ENCODE results near the gene PRKG2.

The PRKG2 gene

DNA sequence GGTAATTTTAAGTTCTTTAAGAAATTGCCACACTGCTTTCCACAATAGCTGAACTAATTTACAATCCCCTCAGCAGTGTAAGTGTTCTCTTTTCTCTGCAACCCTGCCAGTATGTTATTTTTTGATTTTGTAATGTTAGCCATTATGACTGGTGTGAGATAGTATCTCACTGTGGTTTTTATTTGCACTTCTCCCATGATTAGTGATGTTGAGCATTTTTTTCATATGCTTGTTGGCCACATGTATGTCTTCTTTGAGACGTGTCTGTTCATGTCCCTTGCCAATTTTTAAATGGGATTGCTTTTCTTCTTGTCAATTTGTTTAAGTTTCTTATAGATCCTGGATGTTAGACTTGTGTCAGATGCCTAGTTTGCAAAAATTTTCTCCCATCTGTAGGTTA, 98.5 kb downstream of the PRKG2 start:
- no peaks in the 10 kb centered on the region for H3K9me3 ChIP-seq (ENCODE audit: control insufficient read depth in 5 of 5, low read length in 5 of 5)
- no peak overlapping the region for H3K9ac ChIP-seq (ENCODE audit: low read length in 5 of 5)
- H3K4me1 ChIP-seq (ENCODE audit: control insufficient read depth in 5 of 5, insufficient read depth in 5 of 5, low read length in 5 of 5): no peaks in the 10 kb centered on the region
- no peaks in the 10 kb centered on the region for H3K36me3 ChIP-seq (ENCODE audit: control insufficient read depth in 5 of 5, insufficient read depth in 5 of 5, low read length in 5 of 5)
- no peaks in the 10 kb centered on the region for H3K27me3 ChIP-seq (ENCODE audit: control insufficient read depth in 5 of 5, insufficient read depth in 4 of 5, low read length in 5 of 5)
- H3K27ac ChIP-seq (ENCODE audit: low read depth, low read length): no peak overlapping the region
- H3K4me3 ChIP-seq (ENCODE audit: low read depth in 1 of 5, low read length in 5 of 5): no peak overlapping the region

DNA sequence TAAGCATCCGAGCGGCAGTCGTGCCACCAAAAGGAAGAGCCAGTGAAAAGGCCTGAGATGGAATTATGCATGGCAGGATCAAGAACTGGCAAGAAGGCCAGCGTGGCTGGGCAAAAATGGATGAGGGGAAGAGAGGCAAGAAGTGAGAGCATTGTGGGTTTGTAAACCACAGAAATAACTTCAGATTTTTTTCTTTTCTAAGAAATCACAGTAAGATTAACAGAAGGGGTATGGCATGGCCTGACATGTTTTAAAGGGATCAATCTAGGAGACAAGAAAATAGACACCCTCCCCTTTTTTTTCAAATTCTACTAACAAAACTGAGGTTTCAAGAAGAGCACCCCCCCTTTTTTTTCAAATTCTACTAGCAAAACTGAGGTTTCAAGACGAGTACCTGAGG, 102.0 kb downstream of the PRKG2 start:
- Histone ChIP-seq H3K36me3 (ENCODE audit: control insufficient read depth in 5 of 5, insufficient read depth in 5 of 5, low read length in 5 of 5) (no peaks in the 10 kb centered on the region), H3K27ac (ENCODE audit: low read depth, low read length) (no peak overlapping the region), H3K9ac (ENCODE audit: low read length in 5 of 5) (no peak overlapping the region), H3K4me3 (ENCODE audit: low read depth in 1 of 5, low read length in 5 of 5) (no peak overlapping the region), H3K4me1 (ENCODE audit: control insufficient read depth in 5 of 5, insufficient read depth in 5 of 5, low read length in 5 of 5) (no peaks in the 10 kb centered on the region), H3K27me3 (ENCODE audit: control insufficient read depth in 5 of 5, insufficient read depth in 4 of 5, low read length in 5 of 5) (no peaks in the 10 kb centered on the region), H3K9me3 (ENCODE audit: control insufficient read depth in 5 of 5, low read length in 5 of 5) (no peaks in the 10 kb centered on the region)

- Histone ChIP-seq H3K4me1 (ENCODE audit: control insufficient read depth in 5 of 5, insufficient read depth in 5 of 5, low read length in 5 of 5) (no peaks in the 10 kb centered on the region), H3K9me3 (ENCODE audit: control insufficient read depth in 5 of 5, low read length in 5 of 5) (no peaks in the 10 kb centered on the region), H3K27ac (ENCODE audit: low read depth, low read length) (no peak overlapping the region), H3K27me3 (ENCODE audit: control insufficient read depth in 5 of 5, insufficient read depth in 4 of 5, low read length in 5 of 5) (no peaks in the 10 kb centered on the region), H3K9ac (ENCODE audit: low read length in 5 of 5) (no peak overlapping the region), H3K36me3 (ENCODE audit: control insufficient read depth in 5 of 5, insufficient read depth in 5 of 5, low read length in 5 of 5) (no peaks in the 10 kb centered on the region), H3K4me3 (ENCODE audit: low read depth in 1 of 5, low read length in 5 of 5) (no peak overlapping the region)
These were observed 105.7 kb downstream of the PRKG2 start for GRCh38 chr4:81109356-81109755.

DNA sequence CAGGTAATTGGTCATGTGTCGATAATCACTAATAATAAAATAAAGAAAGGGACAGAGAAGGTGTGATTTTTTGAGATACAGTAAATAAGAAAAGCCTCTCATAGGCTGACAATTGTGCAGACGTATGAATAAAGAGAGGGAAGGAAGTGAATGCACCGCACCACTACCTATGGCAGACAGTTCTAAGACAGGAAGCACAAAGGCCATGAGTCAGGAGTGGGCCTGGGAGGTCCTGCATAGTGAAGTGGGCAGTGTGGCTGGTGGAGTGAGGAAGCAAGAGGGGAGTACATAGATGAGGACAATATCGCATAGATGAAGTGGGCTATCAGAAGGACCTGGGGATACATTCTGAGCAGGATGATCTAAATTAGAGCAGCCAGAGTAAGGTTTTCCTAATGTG, 108.9 kb downstream of the PRKG2 start:
- no peak overlapping the region for H3K27ac ChIP-seq (ENCODE audit: low read depth, low read length)
- no peaks in the 10 kb centered on the region for H3K27me3 ChIP-seq (ENCODE audit: control insufficient read depth in 5 of 5, insufficient read depth in 4 of 5, low read length in 5 of 5)

GRCh38 chr4:81102107-81102506, 112.9 kb downstream of the PRKG2 start:
- Histone ChIP-seq H3K27me3 (ENCODE audit: control insufficient read depth in 5 of 5, insufficient read depth in 4 of 5, low read length in 5 of 5) (no peaks in the 10 kb centered on the region), H3K4me1 (ENCODE audit: control insufficient read depth in 5 of 5, insufficient read depth in 5 of 5, low read length in 5 of 5) (no peaks in the 10 kb centered on the region), H3K9ac (ENCODE audit: low read length in 5 of 5) (no peak overlapping the region), H3K4me3 (ENCODE audit: low read depth in 1 of 5, low read length in 5 of 5) (no peak overlapping the region), H3K9me3 (ENCODE audit: control insufficient read depth in 5 of 5, low read length in 5 of 5) (no peaks in the 10 kb centered on the region), H3K36me3 (ENCODE audit: control insufficient read depth in 5 of 5, insufficient read depth in 5 of 5, low read length in 5 of 5) (no peaks in the 10 kb centered on the region), H3K27ac (ENCODE audit: low read depth, low read length) (no peak overlapping the region)

More for the DNA sequence above, 108.9 kb downstream of the PRKG2 start:
- H3K4me3 ChIP-seq (ENCODE audit: low read depth in 1 of 5, low read length in 5 of 5): no peak overlapping the region
- H3K9me3 ChIP-seq (ENCODE audit: control insufficient read depth in 5 of 5, low read length in 5 of 5): no peaks in the 10 kb centered on the region
- H3K4me1 ChIP-seq (ENCODE audit: control insufficient read depth in 5 of 5, insufficient read depth in 5 of 5, low read length in 5 of 5): no peaks in the 10 kb centered on the region
- no peaks in the 10 kb centered on the region for H3K36me3 ChIP-seq (ENCODE audit: control insufficient read depth in 5 of 5, insufficient read depth in 5 of 5, low read length in 5 of 5)
- no peak overlapping the region for H3K9ac ChIP-seq (ENCODE audit: low read length in 5 of 5)

DNA sequence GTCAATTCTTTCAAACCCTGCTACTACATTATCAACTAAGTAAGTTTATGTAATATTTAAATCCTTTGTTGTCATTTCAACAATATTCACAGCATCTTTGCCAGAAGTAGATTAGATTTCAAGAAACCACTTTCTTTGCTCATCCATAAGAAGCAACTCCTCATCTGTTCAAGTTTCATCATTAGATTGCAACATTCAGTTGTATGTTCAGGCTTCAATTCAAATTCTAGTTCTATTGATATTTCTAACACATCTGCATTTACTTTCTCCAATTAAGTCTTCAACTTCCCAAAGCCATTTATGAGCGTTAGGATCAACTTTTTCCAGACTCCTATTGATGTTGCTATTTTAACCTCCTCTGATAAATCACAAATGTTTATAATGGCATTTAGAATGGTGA, 118.5 kb downstream of the PRKG2 start:
- Histone ChIP-seq H3K27ac (ENCODE audit: low read depth, low read length) (no peak overlapping the region), H3K4me3 (ENCODE audit: low read depth in 1 of 5, low read length in 5 of 5) (no peak overlapping the region), H3K9ac (ENCODE audit: low read length in 5 of 5) (no peak overlapping the region), H3K36me3 (ENCODE audit: control insufficient read depth in 5 of 5, insufficient read depth in 5 of 5, low read length in 5 of 5) (no peaks in the 10 kb centered on the region), H3K4me1 (ENCODE audit: control insufficient read depth in 5 of 5, insufficient read depth in 5 of 5, low read length in 5 of 5) (no peaks in the 10 kb centered on the region), H3K27me3 (ENCODE audit: control insufficient read depth in 5 of 5, insufficient read depth in 4 of 5, low read length in 5 of 5) (no peaks in the 10 kb centered on the region), H3K9me3 (ENCODE audit: control insufficient read depth in 5 of 5, low read length in 5 of 5) (no peaks in the 10 kb centered on the region)

- Histone ChIP-seq H3K27ac (ENCODE audit: low read depth, low read length) (no peak overlapping the region), H3K4me1 (ENCODE audit: control insufficient read depth in 5 of 5, insufficient read depth in 5 of 5, low read length in 5 of 5) (no peaks in the 10 kb centered on the region), H3K9ac (ENCODE audit: low read length in 5 of 5) (no peak overlapping the region), H3K4me3 (ENCODE audit: low read depth in 1 of 5, low read length in 5 of 5) (no peak overlapping the region), H3K27me3 (ENCODE audit: control insufficient read depth in 5 of 5, insufficient read depth in 4 of 5, low read length in 5 of 5) (no peaks in the 10 kb centered on the region), H3K36me3 (ENCODE audit: control insufficient read depth in 5 of 5, insufficient read depth in 5 of 5, low read length in 5 of 5) (no peaks in the 10 kb centered on the region), H3K9me3 (ENCODE audit: control insufficient read depth in 5 of 5, low read length in 5 of 5) (no peaks in the 10 kb centered on the region)
These were observed 119.6 kb downstream of the PRKG2 start for GRCh38 chr4:81095389-81095788.

- H3K9ac ChIP-seq (ENCODE audit: low read length in 5 of 5): no peak overlapping the region
- no peaks in the 10 kb centered on the region for H3K9me3 ChIP-seq (ENCODE audit: control insufficient read depth in 5 of 5, low read length in 5 of 5)
- H3K27ac ChIP-seq (ENCODE audit: low read depth, low read length): no peak overlapping the region
- H3K4me3 ChIP-seq (ENCODE audit: low read depth in 1 of 5, low read length in 5 of 5): no peak overlapping the region
- H3K36me3 ChIP-seq (ENCODE audit: control insufficient read depth in 5 of 5, insufficient read depth in 5 of 5, low read length in 5 of 5): no peaks in the 10 kb centered on the region
- H3K4me1 ChIP-seq (ENCODE audit: control insufficient read depth in 5 of 5, insufficient read depth in 5 of 5, low read length in 5 of 5): no peaks in the 10 kb centered on the region
- no peaks in the 10 kb centered on the region for H3K27me3 ChIP-seq (ENCODE audit: control insufficient read depth in 5 of 5, insufficient read depth in 4 of 5, low read length in 5 of 5)
These were observed 121.2 kb downstream of the PRKG2 start for GRCh38 chr4:81093720-81094401.

DNA sequence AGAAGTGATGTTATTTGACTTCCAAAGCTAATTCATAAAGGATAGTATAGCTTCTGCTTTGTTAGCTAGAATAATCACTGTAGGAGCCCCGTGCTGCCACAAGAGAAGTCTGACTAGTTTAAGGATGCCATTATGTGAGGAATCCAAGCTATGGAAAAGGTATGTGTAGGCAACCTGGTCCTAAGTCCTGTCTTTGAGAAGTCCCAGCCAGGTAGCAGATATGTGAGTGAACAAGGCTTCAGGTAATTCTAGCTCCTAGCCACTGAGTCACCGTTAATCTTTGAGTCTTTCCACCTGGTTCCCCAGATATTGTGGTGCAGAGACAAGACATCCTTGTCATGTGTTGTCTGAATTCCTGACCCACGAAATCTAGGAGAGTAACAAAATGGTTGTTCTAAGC, 129.0 kb downstream of the PRKG2 start:
- Histone ChIP-seq H3K4me1 (ENCODE audit: control insufficient read depth in 5 of 5, insufficient read depth in 5 of 5, low read length in 5 of 5) (peaks cover 0 to 2% (median 0%) of the 10 kb centered on the region in 5 donors), H3K4me3 (ENCODE audit: low read depth in 1 of 5, low read length in 5 of 5) (no peak overlapping the region), H3K9me3 (ENCODE audit: control insufficient read depth in 5 of 5, low read length in 5 of 5) (no peaks in the 10 kb centered on the region), H3K27me3 (ENCODE audit: control insufficient read depth in 5 of 5, insufficient read depth in 4 of 5, low read length in 5 of 5) (no peaks in the 10 kb centered on the region), H3K27ac (ENCODE audit: low read depth, low read length) (no peak overlapping the region), H3K9ac (ENCODE audit: low read length in 5 of 5) (no peak overlapping the region), H3K36me3 (ENCODE audit: control insufficient read depth in 5 of 5, insufficient read depth in 5 of 5, low read length in 5 of 5) (no peaks in the 10 kb centered on the region)

DNA sequence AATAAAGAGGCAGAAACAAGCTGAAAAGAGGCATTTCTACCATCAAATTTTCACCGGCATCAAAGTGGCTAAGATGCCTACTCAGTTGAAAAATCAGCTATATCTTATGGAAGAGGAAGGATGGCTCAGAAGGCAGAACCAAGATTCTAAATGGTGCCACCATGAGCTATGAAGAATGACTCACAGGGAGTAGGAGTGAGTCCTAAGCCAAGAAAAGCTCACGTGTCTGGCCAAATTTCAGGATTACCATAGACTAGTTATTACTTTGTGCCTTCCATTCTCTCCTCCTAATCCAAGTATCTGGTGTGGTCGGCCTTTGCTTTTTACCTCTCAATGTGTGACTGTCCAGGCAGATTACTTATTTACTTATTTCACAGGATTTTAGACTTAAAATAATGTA, 129.7 kb downstream of the PRKG2 start:
- Histone ChIP-seq H3K9ac (ENCODE audit: low read length in 5 of 5) (no peak overlapping the region), H3K27me3 (ENCODE audit: control insufficient read depth in 5 of 5, insufficient read depth in 4 of 5, low read length in 5 of 5) (no peaks in the 10 kb centered on the region), H3K9me3 (ENCODE audit: control insufficient read depth in 5 of 5, low read length in 5 of 5) (no peaks in the 10 kb centered on the region), H3K36me3 (ENCODE audit: control insufficient read depth in 5 of 5, insufficient read depth in 5 of 5, low read length in 5 of 5) (no peaks in the 10 kb centered on the region), H3K4me1 (ENCODE audit: control insufficient read depth in 5 of 5, insufficient read depth in 5 of 5, low read length in 5 of 5) (peaks cover 0 to 2% (median 0%) of the 10 kb centered on the region in 5 donors), H3K4me3 (ENCODE audit: low read depth in 1 of 5, low read length in 5 of 5) (no peak overlapping the region), H3K27ac (ENCODE audit: low read depth, low read length) (no peak overlapping the region)
